GM21447 (cell line): ENCODE data around the gene BAZ1A.

Experiments
- ATAC-seq: cut with Tn5 transposase; IDR thresholded peaks from one replicate; pipeline ENCODE4 v1.9.1; 2021; ENCODE audit not compliant: unreplicated experiment

BAZ1A gene

DNA sequence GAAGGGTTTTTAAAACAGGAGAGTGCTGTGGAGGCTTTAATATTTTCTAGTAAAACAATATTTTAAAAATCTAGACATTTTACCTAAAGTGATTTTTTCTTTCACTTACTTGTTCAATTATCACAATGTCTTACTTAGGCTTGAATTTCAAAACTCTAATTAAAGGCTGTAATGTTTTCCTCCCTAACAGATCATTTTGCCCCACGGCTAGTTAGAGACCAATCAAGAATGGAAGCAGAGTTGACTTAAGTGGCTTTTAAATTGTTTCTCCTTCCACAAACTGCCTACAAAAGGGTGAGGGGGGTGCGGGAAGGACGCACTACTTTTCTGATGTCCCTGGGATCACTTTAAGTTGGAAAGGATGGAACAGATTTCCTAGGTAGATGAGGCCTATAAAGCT lies 151.3 kb downstream of the BAZ1A start:
- ATAC-seq, result no peak

DNA sequence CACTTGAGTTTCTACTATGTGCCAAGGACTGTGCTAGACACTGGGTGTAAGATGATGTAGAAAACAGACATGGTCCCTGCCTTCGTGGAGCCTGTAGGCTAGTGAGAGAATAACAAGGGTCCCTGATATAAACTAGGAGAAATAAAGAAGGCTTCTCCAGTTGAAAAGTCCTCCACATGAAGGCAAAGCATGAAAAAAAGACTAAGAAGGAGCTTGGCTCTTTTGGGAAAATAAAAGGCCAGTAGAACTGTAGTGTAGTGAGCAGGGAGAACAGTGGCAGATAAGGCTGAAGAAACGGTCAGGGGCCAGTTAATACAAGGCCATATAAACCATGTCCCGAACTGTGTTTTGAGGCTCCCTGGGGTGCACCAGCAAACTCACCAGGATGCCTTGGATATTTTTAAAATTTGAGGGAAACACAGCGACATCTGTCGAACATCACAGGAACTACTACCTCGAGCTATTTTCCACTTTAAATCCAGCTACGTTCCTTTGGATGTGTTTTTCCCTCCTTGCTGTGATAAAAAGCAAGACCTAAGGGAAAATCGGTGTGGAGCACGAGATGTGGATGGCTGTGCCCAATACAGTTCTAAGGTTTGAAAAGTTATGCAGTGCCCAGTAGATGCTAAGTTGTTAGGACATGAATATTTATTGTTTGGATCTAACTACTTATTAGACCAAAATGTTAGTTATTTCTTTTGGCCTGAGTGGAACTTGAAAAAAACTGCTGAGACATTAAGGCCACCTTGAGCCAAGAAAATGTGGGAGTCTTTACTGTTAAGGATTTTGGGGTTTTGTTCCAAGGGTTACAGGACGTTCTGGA lies 152.2 kb downstream of the BAZ1A start:
- no peak for ATAC-seq

DNA sequence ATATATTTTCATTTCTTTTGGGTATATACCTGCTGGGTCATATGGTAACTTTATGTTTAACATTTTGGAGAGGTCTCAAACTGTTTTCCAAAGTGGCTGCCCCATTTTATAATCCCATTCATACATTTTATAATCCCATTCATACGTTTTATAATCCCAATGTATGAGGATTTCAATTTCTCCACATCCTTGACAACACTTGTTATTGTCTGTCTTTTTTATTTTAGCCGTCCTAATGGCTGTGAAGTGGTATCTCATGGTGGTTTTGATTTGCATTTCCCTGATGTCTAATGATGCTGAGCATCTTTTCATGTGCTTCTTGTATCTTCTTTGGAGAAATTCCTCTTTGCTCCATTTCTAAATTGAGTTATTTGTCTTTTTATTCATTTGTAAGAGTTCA lies 154.0 kb downstream of the BAZ1A start:
- no peak for ATAC-seq

DNA sequence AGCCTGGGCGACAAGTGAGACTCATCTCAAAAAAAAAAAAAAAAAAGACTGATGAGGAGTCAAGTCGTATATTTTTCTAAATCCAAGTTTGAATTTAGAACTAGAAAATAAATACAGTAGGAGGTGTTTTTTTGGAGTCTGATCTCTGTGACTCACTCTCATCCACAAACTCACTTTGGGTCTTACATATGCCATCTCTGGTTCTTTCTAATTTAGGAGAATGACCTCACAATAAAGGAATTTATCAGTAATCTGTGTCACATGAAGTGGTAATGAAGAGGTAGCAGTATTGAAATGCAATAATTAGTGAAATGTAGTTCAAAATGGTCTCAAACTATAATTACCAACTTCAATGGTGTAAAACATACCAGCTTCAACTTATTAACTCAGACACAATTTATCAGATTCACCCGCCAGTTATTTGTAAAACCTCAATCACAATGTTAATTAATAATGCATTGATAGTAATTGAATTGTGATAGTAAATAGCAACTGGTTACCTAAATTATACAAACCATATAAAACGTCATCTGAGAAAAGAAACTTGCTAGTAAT lies 156.3 kb downstream of the BAZ1A start:
- no peak for ATAC-seq

DNA sequence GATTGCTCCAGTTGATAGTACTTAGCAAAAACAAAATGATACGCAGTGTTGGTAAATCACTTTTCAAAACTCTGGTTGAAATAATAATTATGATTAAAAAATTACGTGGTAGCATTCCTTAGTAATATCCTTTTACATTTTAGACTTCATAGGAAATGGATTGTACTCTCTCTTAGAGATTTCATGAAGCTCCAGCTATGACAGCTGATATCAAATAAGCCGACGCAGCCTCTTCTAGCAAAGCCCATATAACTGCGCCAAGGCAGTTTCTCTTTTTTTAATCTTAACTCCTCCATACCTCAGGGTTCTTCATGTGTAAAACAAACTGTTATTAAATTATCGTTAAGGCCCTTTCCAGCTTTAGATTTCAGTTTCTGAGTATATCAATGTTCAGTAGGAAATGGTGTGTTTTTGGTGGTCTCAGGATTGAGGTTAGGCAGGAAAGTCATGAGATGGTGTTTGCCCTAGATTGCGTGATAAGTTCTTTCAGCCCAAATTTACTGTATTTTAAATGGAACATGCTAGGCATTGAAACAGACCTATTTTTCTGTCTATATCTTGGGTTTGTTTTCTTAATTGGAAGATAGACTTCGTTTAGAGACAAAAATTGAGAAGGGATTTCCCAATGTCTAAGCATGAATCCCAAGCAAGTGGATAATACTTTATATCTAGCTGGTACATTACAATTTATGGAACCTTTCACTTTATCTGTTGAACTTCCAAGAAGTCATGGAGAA lies 159.9 kb downstream of the BAZ1A start:
- no peak for ATAC-seq

DNA sequence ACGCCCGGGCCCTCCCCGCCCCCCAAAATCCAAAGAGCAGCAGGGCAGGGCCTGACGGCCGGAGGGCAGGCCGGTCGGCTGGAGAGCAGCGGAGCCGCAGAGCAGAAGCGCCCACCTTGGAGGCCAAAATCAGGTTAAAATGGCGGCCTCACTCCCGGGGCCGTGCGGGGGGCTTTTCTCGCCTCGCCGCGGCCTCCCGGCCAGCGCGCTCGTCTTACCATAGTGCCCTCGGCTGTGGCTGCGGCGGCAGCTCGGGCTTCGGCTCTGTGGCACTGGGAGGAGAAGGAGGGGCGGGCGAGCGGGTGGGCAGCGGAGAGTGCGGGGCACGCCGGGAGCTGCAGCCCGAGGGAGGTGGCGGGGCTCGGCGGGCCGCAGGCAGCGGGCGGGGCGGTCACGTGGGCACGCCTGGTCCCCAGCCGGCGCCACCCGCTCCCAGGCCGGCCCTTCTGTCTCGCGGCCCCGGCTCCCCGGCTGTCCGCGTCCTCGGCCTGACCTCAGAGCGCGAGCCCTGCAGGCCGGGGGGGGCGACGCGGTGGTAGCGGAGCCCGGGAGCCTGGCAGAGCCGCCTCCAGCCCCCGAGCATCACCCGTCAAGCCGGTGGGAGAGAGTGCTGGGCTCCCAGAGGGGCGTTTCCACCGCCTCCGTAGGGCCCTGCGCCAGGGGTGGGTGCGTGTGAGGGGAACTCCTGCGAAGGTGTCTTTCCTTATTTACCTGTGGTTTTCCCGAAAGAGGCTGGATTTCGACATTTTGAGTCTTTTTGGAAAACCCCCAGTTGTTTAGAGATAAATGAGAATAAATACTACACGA lies 160.6 kb downstream of the BAZ1A start, which contains the start of gene CFL2:
CFL2 (minus strand) TSS at position 274 of the 807 bp plus-strand sequence; CDS start at position 221, 53 bp downstream.
- peak; percentile 71 for ATAC-seq

DNA sequence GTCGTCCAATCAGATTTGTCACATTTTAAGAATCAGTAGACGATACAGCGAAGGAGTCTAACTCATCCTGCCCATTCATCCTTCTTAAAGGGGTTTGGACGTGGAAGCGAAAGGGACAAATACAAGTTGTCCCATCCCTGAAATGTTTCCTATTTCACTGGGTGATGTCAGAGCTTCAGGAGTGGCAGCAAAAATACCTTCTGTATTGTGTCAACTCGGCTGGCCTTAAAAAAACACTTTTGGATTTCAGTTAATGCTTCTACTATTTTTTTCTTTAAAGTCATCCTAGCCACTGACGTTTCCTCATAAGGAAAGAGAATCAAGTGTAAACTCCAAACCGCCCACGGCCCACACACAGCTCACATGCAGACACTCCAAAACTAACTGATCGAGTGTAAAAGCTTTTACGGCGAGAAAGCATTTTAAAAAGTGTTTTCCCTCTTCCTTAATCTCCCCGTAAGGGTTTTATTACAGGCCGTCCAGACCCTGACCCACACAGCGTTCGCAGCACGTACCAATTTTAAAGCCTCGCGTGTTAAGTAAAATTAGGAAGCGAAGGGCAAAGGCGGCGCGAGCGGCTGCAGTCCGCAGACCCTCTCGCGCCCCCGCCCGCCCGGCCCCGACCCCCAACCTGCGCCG lies 161.4 kb downstream of the BAZ1A start:
- ATAC-seq, result peak; percentile 17

DNA sequence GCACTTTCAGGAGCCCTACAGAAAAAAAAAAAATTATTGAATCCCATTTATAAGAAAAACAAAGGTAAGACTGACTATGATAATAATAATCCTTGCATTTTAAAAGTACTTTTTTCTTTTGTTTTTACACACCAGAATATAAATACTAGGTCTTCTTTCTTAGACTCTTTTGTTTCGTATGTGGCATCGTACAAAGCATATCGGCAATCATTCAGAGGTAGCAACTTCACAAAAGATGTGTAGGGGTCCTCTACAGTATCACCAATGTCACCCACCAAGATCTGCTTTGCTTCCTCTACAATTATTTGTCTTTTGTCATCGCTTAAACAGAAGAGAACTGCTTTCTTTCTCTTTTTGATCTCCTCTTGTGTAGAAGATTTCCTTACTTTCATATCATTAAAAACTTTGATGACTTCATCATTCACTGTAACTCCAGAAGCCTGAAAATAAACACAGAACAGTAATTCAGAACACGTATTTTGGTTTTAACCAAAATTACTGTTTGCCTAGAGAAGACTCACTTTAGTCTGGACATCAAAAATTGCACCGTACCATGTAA lies 162.0 kb downstream of the BAZ1A start:
- ATAC-seq, result no peak

DNA sequence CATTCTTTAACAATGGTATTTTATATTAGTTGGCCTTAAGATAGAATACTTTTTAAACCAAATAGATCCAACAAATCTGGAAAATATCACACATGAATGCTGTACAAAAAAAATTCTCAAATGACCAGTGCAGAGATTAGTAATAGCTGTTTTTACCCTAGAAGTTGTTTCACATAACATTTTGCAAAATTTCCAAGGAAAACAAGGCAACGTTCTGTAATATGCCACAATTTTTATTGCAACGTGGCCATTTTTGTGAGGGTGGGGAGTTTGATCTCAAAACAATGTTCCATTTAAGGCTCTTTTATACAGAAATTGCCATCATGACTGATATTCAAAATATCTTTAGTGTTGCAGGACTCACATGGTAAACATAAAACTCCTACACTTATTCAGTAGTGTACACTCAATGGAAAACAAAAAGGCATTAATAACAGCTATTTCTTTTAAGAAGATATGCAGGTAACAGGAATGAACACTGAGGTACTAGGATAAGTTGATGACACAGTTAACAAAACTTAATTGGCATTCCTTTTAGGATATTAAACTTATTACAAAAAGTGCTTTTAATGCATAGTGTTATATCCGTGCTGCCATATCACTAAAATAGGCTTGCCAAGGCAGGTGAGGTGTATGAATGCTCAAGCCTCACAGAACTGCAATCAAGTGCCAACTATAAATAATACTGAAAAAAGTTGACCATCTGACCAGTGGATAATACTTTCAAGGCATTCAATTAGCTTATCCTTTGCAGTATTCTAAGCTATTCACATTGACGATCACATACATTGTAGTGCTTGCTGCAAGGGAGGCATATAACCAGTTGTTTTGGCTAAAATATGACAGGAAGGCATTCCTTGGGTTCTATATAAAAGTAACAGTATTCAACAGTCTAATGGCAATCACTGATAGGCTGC lies 163.1 kb downstream of the BAZ1A start:
- no peak for ATAC-seq

DNA sequence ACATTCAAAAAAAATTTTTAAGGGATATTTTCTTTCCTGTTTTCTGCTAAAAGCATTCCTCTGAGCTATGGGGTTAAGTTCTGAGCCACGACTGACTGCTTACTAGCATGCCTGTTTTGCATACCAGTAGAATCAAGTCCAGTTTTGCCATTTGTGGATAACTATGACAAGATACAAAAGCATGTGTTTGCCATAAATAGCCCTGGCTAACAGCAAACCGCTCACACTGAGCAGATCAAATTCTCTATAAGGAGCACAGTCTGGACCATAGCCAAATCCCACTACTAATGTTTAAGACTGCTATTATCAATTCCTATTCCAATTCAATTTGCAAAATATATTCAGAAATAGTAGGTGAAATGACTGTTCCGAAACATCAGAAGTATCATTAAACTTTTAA lies 164.0 kb downstream of the BAZ1A start:
- ATAC-seq, result no peak

DNA sequence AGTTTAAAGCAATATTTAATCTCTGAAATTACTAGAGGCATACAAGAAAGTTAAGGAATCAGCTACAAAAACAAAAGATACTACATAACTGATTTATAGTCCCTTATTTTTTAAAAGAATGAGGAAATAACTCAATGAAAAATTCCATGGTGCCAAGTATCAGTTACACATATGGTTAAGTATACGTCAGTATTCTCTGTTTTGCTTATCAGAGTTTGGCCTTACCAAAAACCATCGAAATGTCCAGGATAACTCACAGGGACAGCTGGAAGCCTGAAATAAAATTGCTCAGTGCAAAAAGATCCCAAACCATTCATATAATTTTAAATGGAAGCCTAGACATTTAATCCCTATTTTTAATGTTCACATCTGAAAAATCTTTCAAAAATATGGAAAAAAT lies 164.4 kb downstream of the BAZ1A start:
- no peak for ATAC-seq

DNA sequence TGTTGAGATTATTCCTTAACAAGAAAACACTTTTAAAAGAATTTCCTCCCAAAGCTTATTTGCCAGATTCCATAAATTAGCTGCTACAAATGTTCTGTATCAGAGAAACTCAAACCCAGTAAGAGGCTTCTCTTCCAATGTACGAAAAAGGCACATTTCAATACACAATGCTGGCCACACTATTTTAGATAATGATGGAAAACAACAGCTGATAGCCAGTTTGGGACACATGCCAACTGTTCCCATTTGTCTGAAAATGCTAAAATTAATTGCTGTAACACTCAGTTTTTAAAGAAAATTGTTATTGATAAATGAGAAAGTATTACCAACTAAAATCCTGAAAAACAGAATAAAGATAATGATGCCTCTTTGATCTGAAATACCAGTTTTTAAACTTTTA lies 165.2 kb downstream of the BAZ1A start:
- no peak for ATAC-seq

DNA sequence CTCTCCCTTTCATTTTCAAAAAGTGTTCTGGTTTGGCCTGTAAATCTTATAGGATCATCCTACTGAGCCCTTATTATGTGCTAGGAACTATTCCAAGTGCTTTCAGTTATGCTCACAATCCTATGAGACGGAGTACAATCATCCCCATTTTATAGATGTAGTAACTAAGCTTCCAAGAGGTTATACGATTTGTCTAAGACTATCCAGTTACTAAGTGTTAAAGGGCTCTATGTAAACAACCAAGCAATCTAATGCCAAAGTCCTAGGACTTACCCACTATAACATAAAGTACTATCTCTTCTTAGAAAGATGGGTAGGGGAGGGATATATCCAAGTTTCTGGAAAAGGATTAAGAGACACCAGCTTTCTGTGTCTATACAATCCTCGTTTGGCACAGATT lies 167.4 kb downstream of the BAZ1A start:
- no peak for ATAC-seq
